Parathyroid adenoma (tissue), 2 donors: Measurements from ENCODE around the gene HSF2.
A peak's percentile ranks its signal among the peaks of the same experiment; 100 is the strongest.

ENCODE experiments used
- H2AFZ ChIP-seq: fragments of 300-600 bp; sonication (generic); one replicate; pipeline ENCODE4 v1.7.0; 2017; ENCODE audit warnings: antibody characterized with exemption, mild to moderate bottlenecking
- H3K27ac ChIP-seq: fragments of 300-600 bp; sonication (generic); one replicate; pipeline ENCODE4 v1.7.0; 2017
- H3K27me3 ChIP-seq: fragments of 300-600 bp; sonication (generic); one replicate; pipeline ENCODE4 v1.7.0; 2017; ENCODE audit warnings: low read length; ENCODE audit not compliant: control insufficient read depth, insufficient read depth
- H3K36me3 ChIP-seq: fragments of 300-600 bp; sonication (generic); one replicate; pipeline ENCODE4 v1.7.0; 2017; ENCODE audit warnings: low read length; ENCODE audit not compliant: control insufficient read depth, insufficient read depth
- H3K4me1 ChIP-seq: fragments of 300-600 bp; sonication (generic); one replicate; pipeline ENCODE4 v1.7.0; 2017; ENCODE audit warnings: control low read depth
- H3K4me2 ChIP-seq: fragments of 300-600 bp; sonication (generic); one replicate; pipeline ENCODE4 v1.7.0; 2017; ENCODE audit warnings: low read length
- H3K4me3 ChIP-seq: fragments of 300-600 bp; sonication (generic); one replicate; pipeline ENCODE4 v1.7.0; 2017; ENCODE audit warnings: low read depth, low read length
- H3K79me2 ChIP-seq: fragments of 300-600 bp; sonication (generic); one replicate; pipeline ENCODE4 v1.7.0; 2017; ENCODE audit warnings: control low read depth
- H3K9ac ChIP-seq: fragments of 300-600 bp; sonication (generic); one replicate; pipeline ENCODE4 v1.7.0; 2017; ENCODE audit warnings: mild to moderate bottlenecking
- H3K9me3 ChIP-seq: fragments of 300-600 bp; sonication (generic); one replicate; pipeline ENCODE4 v1.7.0; 2017; ENCODE audit warnings: low read length; ENCODE audit not compliant: control insufficient read depth
- TF ChIP-seq, protein P1 (sequence below): fragments of 300-600 bp; sonication (generic); IDR thresholded peaks from one replicate; pipeline ENCODE4 v1.7.0; 2017; ENCODE audit warnings: antibody characterized with exemption, mild to moderate bottlenecking
- donor health status: primary hyperparathyroidism.

HSF2 gene

DNA sequence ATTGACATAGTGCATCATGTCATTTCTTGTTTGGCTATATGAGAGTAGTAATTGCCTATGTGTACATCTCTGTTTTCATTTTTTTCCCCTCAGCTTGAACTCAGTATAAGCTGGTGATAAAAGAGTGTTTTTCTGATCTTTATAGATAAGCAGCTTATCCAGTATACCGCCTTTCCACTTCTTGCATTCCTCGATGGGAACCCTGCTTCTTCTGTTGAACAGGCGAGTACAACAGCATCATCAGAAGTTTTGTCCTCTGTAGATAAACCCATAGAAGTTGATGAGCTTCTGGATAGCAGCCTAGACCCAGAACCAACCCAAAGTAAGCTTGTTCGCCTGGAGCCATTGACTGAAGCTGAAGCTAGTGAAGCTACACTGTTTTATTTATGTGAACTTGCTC, 32.3 kb downstream of the HSF2 start:
- TF ChIP-seq, protein P1, sequence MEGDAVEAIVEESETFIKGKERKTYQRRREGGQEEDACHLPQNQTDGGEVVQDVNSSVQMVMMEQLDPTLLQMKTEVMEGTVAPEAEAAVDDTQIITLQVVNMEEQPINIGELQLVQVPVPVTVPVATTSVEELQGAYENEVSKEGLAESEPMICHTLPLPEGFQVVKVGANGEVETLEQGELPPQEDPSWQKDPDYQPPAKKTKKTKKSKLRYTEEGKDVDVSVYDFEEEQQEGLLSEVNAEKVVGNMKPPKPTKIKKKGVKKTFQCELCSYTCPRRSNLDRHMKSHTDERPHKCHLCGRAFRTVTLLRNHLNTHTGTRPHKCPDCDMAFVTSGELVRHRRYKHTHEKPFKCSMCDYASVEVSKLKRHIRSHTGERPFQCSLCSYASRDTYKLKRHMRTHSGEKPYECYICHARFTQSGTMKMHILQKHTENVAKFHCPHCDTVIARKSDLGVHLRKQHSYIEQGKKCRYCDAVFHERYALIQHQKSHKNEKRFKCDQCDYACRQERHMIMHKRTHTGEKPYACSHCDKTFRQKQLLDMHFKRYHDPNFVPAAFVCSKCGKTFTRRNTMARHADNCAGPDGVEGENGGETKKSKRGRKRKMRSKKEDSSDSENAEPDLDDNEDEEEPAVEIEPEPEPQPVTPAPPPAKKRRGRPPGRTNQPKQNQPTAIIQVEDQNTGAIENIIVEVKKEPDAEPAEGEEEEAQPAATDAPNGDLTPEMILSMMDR = no peak
- H3K36me3 ChIP-seq = no peaks in the 10 kb centered on the region
- H3K9me3 ChIP-seq = no peaks in the 10 kb centered on the region

DNA sequence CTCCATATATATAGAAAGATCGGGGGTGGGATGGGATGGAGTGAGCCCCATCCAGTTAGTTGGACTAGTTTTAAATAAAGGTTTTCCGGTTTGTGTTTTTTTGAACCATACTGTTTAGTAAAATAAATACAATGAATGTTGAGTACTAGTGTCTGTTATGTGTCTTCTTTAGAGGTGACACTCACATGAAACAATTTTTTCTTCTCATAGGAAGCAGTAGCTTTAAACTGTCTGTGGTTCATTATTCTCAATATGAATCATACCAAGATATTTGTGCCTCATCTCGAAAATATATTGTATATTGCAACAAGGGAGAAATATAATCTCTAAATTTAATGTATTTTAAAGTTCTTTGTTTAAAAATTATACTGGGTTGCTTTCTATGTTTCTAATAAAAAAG, 33.4 kb downstream of the HSF2 start:
- Histone ChIP-seq H3K9ac (no peak overlapping the region), H3K9me3 (no peaks in the 10 kb centered on the region), H2AFZ (no peak overlapping the region), H3K27ac (no peak overlapping the region), H3K4me1 (no peaks in the 10 kb centered on the region), H3K4me2 (no peak overlapping the region), H3K4me3 (no peak overlapping the region), H3K27me3 (no peaks in the 10 kb centered on the region), H3K79me2 (no peaks in the 10 kb centered on the region), H3K36me3 (no peaks in the 10 kb centered on the region)
- TF ChIP-seq, protein P1 = no peak

More for the DNA sequence above, 32.3 kb downstream of the HSF2 start:
- Histone ChIP-seq H3K4me3 (no peak overlapping the region), H3K4me2 (no peak overlapping the region), H3K79me2 (no peaks in the 10 kb centered on the region), H2AFZ (no peak overlapping the region), H3K27ac (no peak overlapping the region), H3K4me1 (no peaks in the 10 kb centered on the region), H3K9ac (no peak overlapping the region), H3K27me3 (no peaks in the 10 kb centered on the region)

- Histone ChIP-seq H3K27ac (no peak overlapping the region), H3K4me3 (no peak overlapping the region), H2AFZ (no peak overlapping the region), H3K79me2 (peaks cover 5% of the 10 kb centered on the region), H3K9ac (no peak overlapping the region), H3K9me3 (no peaks in the 10 kb centered on the region), H3K4me2 (no peak overlapping the region), H3K4me1 (no peaks in the 10 kb centered on the region), H3K27me3 (no peaks in the 10 kb centered on the region), H3K36me3 (no peaks in the 10 kb centered on the region)
- TF ChIP-seq, protein P1 = no peak
Measured at GRCh38 chr6:122438975-122439374, 39.5 kb downstream of the HSF2 start.

DNA sequence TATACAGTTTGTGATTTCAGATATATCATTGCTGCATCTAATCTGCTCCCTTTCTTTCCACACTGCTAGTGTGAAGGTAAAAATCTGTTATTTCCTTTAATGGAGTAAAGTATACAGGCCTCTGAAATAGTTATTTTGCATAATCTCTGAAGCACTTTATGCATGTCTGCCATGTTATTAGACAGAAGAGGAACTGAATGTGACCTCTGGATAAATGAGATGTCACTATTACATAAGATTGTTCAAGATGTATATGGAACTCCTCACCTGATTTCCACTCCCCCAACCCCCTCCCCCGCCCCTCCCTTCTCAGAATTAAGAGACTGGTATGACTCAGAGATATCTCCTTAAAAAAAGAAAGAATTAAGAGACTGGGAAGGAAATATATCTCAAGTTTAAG, 45.8 kb downstream of the HSF2 start:
- Histone ChIP-seq H3K79me2 (no peaks in the 10 kb centered on the region), H3K4me2 (no peak overlapping the region), H3K9me3 (no peaks in the 10 kb centered on the region), H2AFZ (no peak overlapping the region), H3K27me3 (no peaks in the 10 kb centered on the region), H3K9ac (no peak overlapping the region), H3K27ac (no peak overlapping the region), H3K4me1 (peaks cover 7% of the 10 kb centered on the region), H3K4me3 (no peak overlapping the region), H3K36me3 (no peaks in the 10 kb centered on the region)
- TF ChIP-seq, protein P1 = no peak

DNA sequence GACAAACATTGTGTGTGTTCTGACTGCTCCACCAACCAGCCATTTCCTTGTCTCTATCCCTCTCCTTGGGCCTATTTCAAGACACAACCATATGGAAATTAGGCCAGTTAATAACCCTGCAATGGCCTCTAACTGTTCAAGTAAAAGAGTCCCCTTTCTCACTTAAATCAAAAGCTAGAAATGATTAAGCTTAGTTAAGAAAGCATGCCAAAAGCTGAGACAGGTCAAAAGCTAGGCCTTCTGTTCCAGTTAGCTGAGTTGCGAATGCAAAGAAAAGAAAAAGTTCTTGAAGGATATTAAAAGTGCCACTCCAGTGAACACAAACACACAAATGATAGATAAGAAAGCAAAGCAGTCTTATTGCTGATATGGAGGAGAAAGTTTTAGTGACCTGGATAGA, 49.6 kb downstream of the HSF2 start:
- Histone ChIP-seq H2AFZ (no peak overlapping the region), H3K9me3 (no peaks in the 10 kb centered on the region), H3K9ac (no peak overlapping the region), H3K36me3 (no peaks in the 10 kb centered on the region), H3K27ac (peak overlapping the region; percentile 40), H3K4me2 (peak overlapping the region; percentile 11), H3K4me1 (peaks cover 7% of the 10 kb centered on the region), H3K27me3 (no peaks in the 10 kb centered on the region), H3K4me3 (no peak overlapping the region), H3K79me2 (peaks cover 6% of the 10 kb centered on the region)
- TF ChIP-seq, protein P1 = no peak
